Fibroblast of lung (primary cell): Measurements from ENCODE around the gene SH3PXD2A. TPM values are rescaled to one million over a fixed set of nuclear protein-coding genes. Genes with fewer than 3 reads are reported as not detected.

ENCODE experiments used
- DNase-seq, 2 donors: peaks; one replicate each; pipeline versions ENCODE4 v3.0.0 to v3.0.0-alpha.2; 2010; ENCODE audit warnings: low read depth in 2 of 2
- H2AFZ ChIP-seq: 2 replicates; pipeline ENCODE4 v1.5.1; 2012; ENCODE audit warnings: low read length, control low read depth, inconsistent platforms
- H3K27ac ChIP-seq: 2 replicates; pipeline ENCODE4 v1.5.1; 2011; ENCODE audit warnings: low read length, control low read depth; ENCODE audit not compliant: insufficient read depth
- H3K27me3 ChIP-seq: 2 replicates; pipeline ENCODE4 v1.5.1; 2011; ENCODE audit warnings: mild to moderate bottlenecking, low read length; ENCODE audit not compliant: control insufficient read depth, insufficient read depth
- H3K36me3 ChIP-seq: 2 replicates; pipeline ENCODE4 v1.5.1; 2011; ENCODE audit warnings: low read length; ENCODE audit not compliant: control insufficient read depth, insufficient read depth
- H3K4me1 ChIP-seq: 2 replicates; pipeline ENCODE4 v1.5.1; 2011; ENCODE audit warnings: low read length; ENCODE audit not compliant: control insufficient read depth, insufficient read depth; ENCODE audit errors: extremely low read depth
- H3K4me2 ChIP-seq: 2 replicates; pipeline ENCODE4 v1.5.1; 2011; ENCODE audit warnings: low read length, control low read depth; ENCODE audit not compliant: insufficient read depth; ENCODE audit errors: extremely low read depth
- H3K4me3 ChIP-seq, 4 experiments: fragments of 200-600 bp in 1 of 4; sonication (generic) in 1 of 4; replicated peaks in 1 of 4; 2 replicates each; pipeline ENCODE4 v1.5.1; 2011 to 2016; ENCODE audit warnings: low read length in 4 of 4, low read depth in 3 of 4, mild to moderate bottlenecking in 3 of 4, control low read depth in 2 of 4, inconsistent platforms in 1 of 4, mixed read lengths in 1 of 4; ENCODE audit not compliant: insufficient read depth in 1 of 4; ENCODE audit errors: control extremely low read depth in 1 of 4
- H3K79me2 ChIP-seq: 2 replicates; pipeline ENCODE4 v1.5.1; 2012; ENCODE audit warnings: mild to moderate bottlenecking, low read length, inconsistent platforms; ENCODE audit not compliant: control insufficient read depth, insufficient read depth
- H3K9ac ChIP-seq: 2 replicates; pipeline ENCODE4 v1.5.1; 2011; ENCODE audit warnings: mild to moderate bottlenecking, low read length, control low read depth; ENCODE audit not compliant: insufficient read depth
- H3K9me3 ChIP-seq: 2 replicates; pipeline ENCODE4 v1.5.1; 2012; ENCODE audit warnings: low read depth, low read length; ENCODE audit not compliant: control insufficient read depth, insufficient read depth
- H4K20me1 ChIP-seq: 2 replicates; pipeline ENCODE4 v1.5.1; 2011; ENCODE audit warnings: low read length; ENCODE audit not compliant: control insufficient read depth, insufficient read depth; ENCODE audit errors: extremely low read depth
- CTCF ChIP-seq, 2 donors: IDR thresholded peaks in 1 of 2; conservative IDR thresholded peaks in 1 of 2; 1 replicate in 1 of 2; 2 replicates in 1 of 2; pipeline ENCODE4 v1.5.1; 2011 to 2012; ENCODE audit warnings: low read length in 2 of 2, control low read depth in 1 of 2, inconsistent platforms in 1 of 2, low read depth in 1 of 2, mild to moderate bottlenecking in 1 of 2
- EZH2 ChIP-seq: IDR thresholded peaks from 2 replicates; pipeline ENCODE4 v1.5.1; 2012; ENCODE audit warnings: low read length, control low read depth, mild to moderate bottlenecking; ENCODE audit errors: missing control alignments
- polyA plus RNA-seq, 2 donors: library from polyadenylated mRNA; depleted of rRNA in 1 of 2; stranded (reverse) in 1 of 2; unstranded in 1 of 2; fragments of >200 nt; gene quantifications; 2 replicates each; pipeline ENCODE4 v1.2.1, GENCODE V29; 2011 to 2012; ENCODE audit warnings: missing spikeins in 1 of 2
- total RNA-seq: library from RNA; depleted of rRNA; stranded (reverse); fragments of >200 nt; gene quantifications from 2 replicates; pipeline ENCODE4 v1.2.1, GENCODE V29; 2014

SH3PXD2A gene
- total and polyA plus RNA-seq, 2 donors (not counting 1 experiment from before 2014, with no cell fraction given) = 25.5 to 33.2 TPM

- peaks cover 37% of the 10 kb centered on the region for H3K4me1 ChIP-seq
- no peaks in the 10 kb centered on the region for H4K20me1 ChIP-seq
- peak overlapping the region; percentile 71 for H3K9ac ChIP-seq
- H3K9me3 ChIP-seq = no peaks in the 10 kb centered on the region
- peak overlapping the region; percentile 78 to 86 (median 80) for H3K4me3 ChIP-seq
- H3K79me2 ChIP-seq = peaks cover 30% of the 10 kb centered on the region
- H3K36me3 ChIP-seq = no peaks in the 10 kb centered on the region
- H3K4me2 ChIP-seq = peak overlapping the region; percentile 95
- peak overlapping the region; percentile 87 for H3K27ac ChIP-seq
- H3K27me3 ChIP-seq = no peaks in the 10 kb centered on the region
- peak in 1 of 2 donors; percentile 68 for DNase-seq
- no peak for TF ChIP-seq EZH2
- peak in 1 of 2 donors; percentile 24 for TF ChIP-seq CTCF (conservative IDR thresholded peaks at IDR 0.05 in 1 of 2, IDR thresholded peaks at IDR 0.05 in 1 of 2; ENCODE audit: low read depth in 1 of 2, low read length in 2 of 2)
- H2AFZ ChIP-seq = peak overlapping the region; percentile 37
These were observed 1.1 kb downstream of the SH3PXD2A start for GRCh38 chr10:103854265-103854685.

- H3K79me2 ChIP-seq = peaks cover 32% of the 10 kb centered on the region
- no peaks in the 10 kb centered on the region for H4K20me1 ChIP-seq
- peak overlapping the region; percentile 95 for H3K4me2 ChIP-seq
These were observed 1.7 kb downstream of the SH3PXD2A start for GRCh38 chr10:103853428-103854264.

More at GRCh38 chr10:103853428-103854264, 1.7 kb downstream of the SH3PXD2A start:
- Histone ChIP-seq H3K9me3 (no peaks in the 10 kb centered on the region), H3K27me3 (no peaks in the 10 kb centered on the region), H3K27ac (peak overlapping the region; percentile 87), H3K4me3 (peak overlapping the region; percentile 78 to 86 (median 80)), H3K4me1 (peaks cover 41% of the 10 kb centered on the region), H3K36me3 (no peaks in the 10 kb centered on the region), H2AFZ (no peak overlapping the region), H3K9ac (peak overlapping the region; percentile 21)
- no peak for TF ChIP-seq CTCF (conservative IDR thresholded peaks at IDR 0.05 in 1 of 2, IDR thresholded peaks at IDR 0.05 in 1 of 2; ENCODE audit: low read depth in 1 of 2, low read length in 2 of 2)
- no peak for TF ChIP-seq EZH2
- DNase-seq = no peak
